ENCODE results near the gene TRAPPC3L. TPM values are rescaled to one million over a fixed set of nuclear protein-coding genes. Genes with fewer than 3 reads are reported as not detected.

Gene TRAPPC3L
- total RNA-seq, 4 donors from 2014 or later, result not detected

- Histone ChIP-seq H3K9me3 (no peaks in the 10 kb centered on the region), H3K27ac (no peak overlapping the region), H3K4me1 (peaks cover 0 to 8% of the 10 kb centered on the region in 2 donors), H3K4me3 (no peak overlapping the region), H3K27me3 (no peaks in the 10 kb centered on the region), H3K36me3 (no peaks in the 10 kb centered on the region)
- in situ Hi-C loops (cut with MboI; ENCODE audit: low sequenced_read_pairs in 4 of 4), result loop anchor here (5.0 to 25.0 kb wide), 3 partner anchors 245 to 265 kb away; partner anchors contain the start of gene TSPYL1 (in 3 of the 4)
- intact Hi-C loops (cut with DNase I; ENCODE audit: low total_unique reads), result loop anchor here (1.0 to 10.0 kb wide), 3 partner anchors 113 to 245 kb away; partner anchors contain the start of gene DSE
- DNase-seq, result peak; percentile 4 to 25
- TF ChIP-seq POLR2A (IDR thresholded peaks at IDR 0.05) (no peak), CTCF (IDR thresholded peaks at IDR 0.05 in 4 of 5, conservative IDR thresholded peaks at IDR 0.05 in 1 of 5) (peak; percentile 70 to 86 (median 73))
- ATAC-seq, result peak; percentile 82 to 89
Observed at GRCh38 chr6:116531675-116532570, 13.6 kb downstream of the TRAPPC3L start.

GRCh38 chr6:116530436-116530835, 15.0 kb downstream of the TRAPPC3L start:
- H3K27ac ChIP-seq, result no peak overlapping the region
- DNase-seq, result no peak
- intact Hi-C loops (cut with DNase I; ENCODE audit: low total_unique reads), result loop anchor here (5.0 to 10.0 kb wide), 2 partner anchors 114 to 158 kb away; partner anchors contain the start of gene DSE
- ATAC-seq, result no peak
- H3K36me3 ChIP-seq, result no peaks in the 10 kb centered on the region
- no peaks in the 10 kb centered on the region for H3K9me3 ChIP-seq
- no peak overlapping the region for H3K4me3 ChIP-seq
- TF ChIP-seq POLR2A (IDR thresholded peaks at IDR 0.05) (no peak), CTCF (IDR thresholded peaks at IDR 0.05 in 4 of 5, conservative IDR thresholded peaks at IDR 0.05 in 1 of 5) (no peak)
- in situ Hi-C loops (cut with MboI; ENCODE audit: low sequenced_read_pairs in 4 of 4), result loop anchor here (5.0 to 25.0 kb wide), 3 partner anchors 243 to 263 kb away; partner anchors contain the start of gene TSPYL1 (in 3 of the 4)
- no peaks in the 10 kb centered on the region for H3K27me3 ChIP-seq
- no peaks in the 10 kb centered on the region for H3K4me1 ChIP-seq

GRCh38 chr6:116529466-116530290, 15.8 kb downstream of the TRAPPC3L start:
- no peak overlapping the region for H3K4me3 ChIP-seq
- no peaks in the 10 kb centered on the region for H3K9me3 ChIP-seq
- DNase-seq (no peak), ATAC-seq (no peak)
- TF ChIP-seq POLR2A (IDR thresholded peaks at IDR 0.05) (no peak), CTCF (IDR thresholded peaks at IDR 0.05 in 4 of 5, conservative IDR thresholded peaks at IDR 0.05 in 1 of 5) (no peak)
- H3K36me3 ChIP-seq, result no peaks in the 10 kb centered on the region
- in situ Hi-C loops (cut with MboI; ENCODE audit: low sequenced_read_pairs in 4 of 4) (loop anchor here (5.0 to 25.0 kb wide), 4 partner anchors 237 to 262 kb away; partner anchors contain the start of gene TSPYL1 (in 3 of the 4)), intact Hi-C loops (cut with DNase I; ENCODE audit: low total_unique reads) (loop anchor here (5.0 to 10.0 kb wide), 2 partner anchors 115 to 157 kb away; partner anchors contain the start of gene DSE)
- no peaks in the 10 kb centered on the region for H3K4me1 ChIP-seq
- no peak overlapping the region for H3K27ac ChIP-seq
- H3K27me3 ChIP-seq, result no peaks in the 10 kb centered on the region

- DNase-seq, result no peak
- no peak for ATAC-seq
- intact Hi-C loops (cut with DNase I; ENCODE audit: low total_unique reads), result no loop called here
- Histone ChIP-seq H3K36me3 (no peaks in the 10 kb centered on the region), H3K4me3 (no peak overlapping the region), H3K4me1 (no peaks in the 10 kb centered on the region), H3K27me3 (no peaks in the 10 kb centered on the region), H3K27ac (no peak overlapping the region), H3K9me3 (no peaks in the 10 kb centered on the region)
- TF ChIP-seq POLR2A (IDR thresholded peaks at IDR 0.05), result no peak
- TF ChIP-seq CTCF (IDR thresholded peaks at IDR 0.05 in 4 of 5, conservative IDR thresholded peaks at IDR 0.05 in 1 of 5), result no peak
- in situ Hi-C loops (cut with MboI; ENCODE audit: low sequenced_read_pairs in 4 of 4), result loop anchor here in 2 of 4 donors (5.0 to 25.0 kb wide), 2 partner anchors 236 to 241 kb away; partner anchors contain the start of gene TSPYL1 (in 1 of the 2)
Observed at GRCh38 chr6:116528780-116529179, 16.7 kb downstream of the TRAPPC3L start.

Data from gastrocnemius medialis (tissue), 4 donors.